KBM-7 (cell line): ENCODE data around the gene TBCD.
"Not testable (repeated sequence)": the region's sequence is repeated elsewhere in the genome, so short reads cannot be mapped to it uniquely, and the experiment has no call there.

ENCODE experiments used
- DNase-seq: peaks from one replicate; pipeline ENCODE4 v3.0.0-alpha.2; 2015
- in situ Hi-C: fragments of 300-500 bp; cut with MboI; formaldehyde crosslinking; loops from 2 replicates; pipeline ENCODE4 v1.14.3; 2020; ENCODE audit warnings: low sequenced_read_pairs, low pct_unique_long_range_greater_than_20kb, mixed read lengths

TBCD gene

GRCh38 chr17:82753201-82753464 is 1.3 kb downstream of the TBCD start:
- no peak for DNase-seq
- in situ Hi-C loops: no loop called here

GRCh38 chr17:82754297-82755208 is 2.7 kb downstream of the TBCD start:
- in situ Hi-C loops: no loop called here
- DNase-seq: no peak

GRCh38 chr17:82756166-82756565 is 4.3 kb downstream of the TBCD start:
- no peak for DNase-seq
- in situ Hi-C loops: no loop called here

GRCh38 chr17:82765371-82765770 is 13.5 kb downstream of the TBCD start:
- in situ Hi-C loops: no loop called here
- DNase-seq: no peak

- in situ Hi-C loops: no loop called here
- DNase-seq: peak; percentile 75
Observed at GRCh38 chr17:82767041-82767754, 15.3 kb downstream of the TBCD start.

- DNase-seq: no peak
- in situ Hi-C loops: no loop called here
Observed at GRCh38 chr17:82769041-82769440, 17.2 kb downstream of the TBCD start.

- in situ Hi-C loops: no loop called here
- no peak for DNase-seq
Observed at GRCh38 chr17:82772026-82772425, 20.2 kb downstream of the TBCD start.

- in situ Hi-C loops, DNase-seq: not testable (repeated sequence)
Observed at GRCh38 chr17:82774456-82774855, 22.6 kb downstream of the TBCD start.

- in situ Hi-C loops: no loop called here
- no peak for DNase-seq
Observed at GRCh38 chr17:82775001-82775823, 23.3 kb downstream of the TBCD start.

GRCh38 chr17:82776454-82776853 is 24.6 kb downstream of the TBCD start:
- in situ Hi-C loops: no loop called here
- DNase-seq: no peak

GRCh38 chr17:82777778-82778375 is 26.0 kb downstream of the TBCD start:
- in situ Hi-C loops, DNase-seq: not testable (repeated sequence)

- in situ Hi-C loops: no loop called here
- no peak for DNase-seq
Observed at GRCh38 chr17:82779541-82779940, 27.7 kb downstream of the TBCD start.

GRCh38 chr17:82780195-82780594 is 28.3 kb downstream of the TBCD start:
- in situ Hi-C loops: no loop called here
- no peak for DNase-seq

- DNase-seq: no peak
- in situ Hi-C loops: no loop called here
Observed at GRCh38 chr17:82780971-82781893, 29.4 kb downstream of the TBCD start.

- DNase-seq: peak; percentile 94
- in situ Hi-C loops: no loop called here
Observed at GRCh38 chr17:82781894-82782274, 30.0 kb downstream of the TBCD start.

- peak; percentile 62 for DNase-seq
Observed at GRCh38 chr17:82782657-82783207, 30.9 kb downstream of the TBCD start.

GRCh38 chr17:82783498-82783897 is 31.6 kb downstream of the TBCD start:
- no peak for DNase-seq
- in situ Hi-C loops: no loop called here

More at GRCh38 chr17:82782657-82783207, 30.9 kb downstream of the TBCD start:
- in situ Hi-C loops: no loop called here

GRCh38 chr17:82785581-82785980 is 33.7 kb downstream of the TBCD start:
- DNase-seq, in situ Hi-C loops: not testable (repeated sequence)
